ENCODE results near the gene ZNF609.
"Not testable (repeated sequence)": the region's sequence is repeated elsewhere in the genome, so short reads cannot be mapped to it uniquely, and the experiment has no call there.

ZNF609 gene

DNA sequence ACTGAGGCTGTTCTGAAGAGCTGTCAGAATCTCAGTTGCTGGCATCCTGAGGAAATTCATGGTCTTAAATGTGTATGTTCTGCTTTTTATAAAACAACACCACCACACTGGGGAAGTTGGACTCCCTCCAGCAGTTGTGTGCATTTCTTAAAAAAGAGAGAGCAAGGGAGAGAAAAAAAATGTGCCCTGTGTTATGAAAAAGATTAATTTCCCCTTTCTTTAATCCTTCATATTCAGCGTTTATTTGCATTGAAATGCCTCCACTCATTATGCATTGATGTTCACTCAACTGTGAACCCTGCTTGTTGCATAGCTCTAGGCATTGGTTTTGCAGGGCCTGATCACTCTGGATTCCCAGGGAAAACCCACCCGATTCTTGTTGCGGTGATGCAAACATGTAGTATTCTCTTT, 4.4 kb upstream of the ZNF609 start:
- no peak for DNase-seq (ENCODE audit: low read depth)

DNA sequence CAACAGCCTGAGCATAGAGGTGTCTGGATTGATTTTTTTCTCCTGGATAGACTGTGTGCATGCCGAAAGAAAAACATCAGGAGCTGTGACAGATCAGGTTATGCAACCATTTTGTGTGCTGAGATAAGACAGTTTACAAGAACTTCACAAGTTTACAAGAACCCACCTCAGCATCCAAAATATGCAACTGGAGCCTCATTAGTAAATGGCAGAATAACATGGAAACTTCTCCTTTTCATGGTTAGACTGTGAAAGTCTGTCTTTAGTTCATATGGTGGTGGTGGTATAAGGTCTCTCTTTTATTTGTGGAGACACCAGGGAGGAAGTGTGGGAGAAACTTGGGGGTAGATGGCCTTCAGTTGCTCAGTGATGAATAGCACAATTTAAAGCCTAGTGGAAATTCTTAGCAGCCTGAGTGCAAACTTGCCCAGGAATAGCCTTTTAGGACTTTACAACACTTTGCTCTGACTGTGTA, 3.7 kb upstream of the ZNF609 start:
- DNase-seq (ENCODE audit: low read depth): no peak

DNA sequence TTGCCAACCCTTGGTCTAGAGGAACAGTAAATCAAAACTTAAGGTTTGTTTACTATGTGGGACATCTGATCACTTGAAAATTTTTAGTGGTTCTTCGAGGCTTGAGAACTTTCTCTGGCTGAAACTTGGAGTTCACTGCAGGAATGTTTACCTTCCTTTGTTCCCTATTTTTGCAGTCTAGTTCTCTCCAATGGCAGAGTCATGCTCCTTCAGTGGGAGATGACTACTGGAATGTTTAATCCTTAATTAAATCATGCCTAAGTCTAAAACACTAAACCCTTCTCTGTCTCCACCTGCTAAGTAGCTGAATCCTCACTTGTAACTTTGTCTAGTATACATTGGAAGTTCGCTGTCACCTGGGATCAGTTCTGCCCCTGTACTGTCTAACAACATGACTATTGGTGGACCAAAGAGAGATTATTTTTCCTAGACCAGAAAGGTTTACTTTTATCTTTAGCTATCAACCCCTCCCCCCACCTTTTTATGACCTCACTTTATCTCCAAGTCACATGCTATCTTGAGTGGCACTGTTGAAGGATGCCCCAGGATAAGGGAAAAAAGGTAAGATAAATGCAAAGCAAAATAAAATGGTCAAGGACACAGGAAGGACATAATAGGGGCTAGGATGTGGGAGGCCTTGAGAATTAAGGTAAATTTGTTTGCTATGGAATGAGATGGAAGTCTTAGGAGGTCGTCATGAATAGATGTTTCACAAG, 1.2 kb upstream of the ZNF609 start:
- no peak for DNase-seq (ENCODE audit: low read depth)

DNA sequence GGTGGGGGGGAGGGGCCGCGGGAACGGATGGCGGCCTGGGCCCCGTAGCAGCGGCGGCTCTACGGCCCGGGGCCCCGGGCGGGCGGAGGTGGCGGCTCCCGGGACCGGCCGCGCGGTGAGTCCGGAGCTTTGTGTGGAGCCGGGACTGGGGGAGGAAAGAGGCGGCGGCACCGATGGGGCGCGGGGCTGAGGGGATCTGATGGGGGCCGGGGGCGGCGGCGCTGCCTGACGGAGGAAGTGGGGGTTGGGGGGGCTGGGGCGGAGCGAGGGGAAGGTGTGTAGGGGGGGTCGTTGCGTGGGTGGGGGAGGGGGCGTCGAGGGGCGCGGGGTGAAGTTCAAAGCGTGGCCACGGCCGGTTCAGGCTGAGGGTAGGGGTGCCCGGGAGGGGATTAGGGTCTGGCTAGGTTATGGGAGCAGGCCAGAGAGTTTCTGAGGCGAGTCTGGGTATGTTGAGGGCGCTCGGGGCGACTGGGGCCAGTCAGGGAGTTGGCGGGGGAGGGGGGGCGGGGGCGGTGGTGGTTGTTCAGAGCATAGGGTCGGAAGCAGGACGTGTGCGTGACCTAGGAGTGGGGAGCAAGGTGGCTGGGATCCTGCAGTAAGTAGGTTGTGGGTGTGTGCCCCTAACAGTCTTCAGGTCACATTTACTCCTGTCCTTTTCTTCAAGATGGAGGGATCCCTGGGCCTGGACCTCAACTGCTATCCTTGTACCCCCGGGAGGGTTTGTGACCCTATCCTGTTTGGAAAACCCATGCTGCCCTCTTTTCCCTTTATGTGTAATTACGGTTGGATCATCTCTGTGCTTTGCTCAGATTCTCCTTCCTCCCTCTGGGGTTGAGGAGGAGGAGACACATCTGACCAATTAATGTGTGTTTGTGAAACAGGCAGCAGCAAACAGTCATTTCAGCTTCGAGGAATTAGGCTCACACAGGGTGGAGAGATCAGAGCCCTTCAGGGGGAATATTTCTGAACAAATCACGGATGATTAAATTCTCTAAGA, 644 bp downstream of the ZNF609 start:
- peak; percentile 28 for DNase-seq (ENCODE audit: low read depth)

DNA sequence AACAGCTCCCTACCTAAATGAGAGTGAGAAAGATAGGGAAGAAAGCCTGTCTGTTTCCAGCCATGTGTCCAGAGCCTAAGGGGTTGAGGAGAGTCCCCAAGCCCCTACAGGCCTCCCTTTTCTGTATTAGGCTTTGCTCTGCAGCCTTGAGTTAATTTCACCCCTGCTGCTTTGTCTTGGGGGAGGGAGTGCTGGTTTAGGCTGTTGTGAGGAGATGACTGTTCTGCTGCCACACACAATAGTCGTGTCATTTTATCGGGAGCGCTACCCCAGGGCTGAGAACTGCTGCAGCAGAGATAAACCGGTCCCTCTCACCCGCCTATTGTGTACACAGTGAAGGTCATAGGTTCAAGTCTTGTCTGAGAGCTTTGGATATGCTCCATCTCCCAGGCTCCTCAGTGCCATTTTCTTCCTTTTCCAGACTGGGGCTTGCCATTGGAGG, 1.4 kb downstream of the ZNF609 start:
- DNase-seq (ENCODE audit: low read depth): peak; percentile 16

DNA sequence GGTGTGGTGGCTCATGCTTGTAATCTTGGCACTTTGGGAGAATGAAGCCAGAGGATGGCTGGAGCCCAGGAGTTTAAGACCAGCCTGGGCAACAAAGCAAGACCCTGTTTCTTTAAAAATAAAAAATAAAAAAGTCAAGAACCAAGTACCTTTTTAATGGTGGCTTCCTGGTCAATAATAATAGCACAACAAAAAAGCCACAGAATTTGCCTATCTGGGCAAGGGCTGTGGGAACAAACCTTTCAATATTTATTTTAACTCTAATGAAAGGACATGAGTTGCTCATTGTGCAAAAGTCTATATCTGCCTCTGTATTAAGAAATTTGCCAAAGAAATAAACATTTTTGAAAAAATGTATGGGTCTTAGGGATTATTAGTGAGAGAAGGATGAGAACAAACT, 2.1 kb downstream of the ZNF609 start:
- DNase-seq (ENCODE audit: low read depth): no peak

DNA sequence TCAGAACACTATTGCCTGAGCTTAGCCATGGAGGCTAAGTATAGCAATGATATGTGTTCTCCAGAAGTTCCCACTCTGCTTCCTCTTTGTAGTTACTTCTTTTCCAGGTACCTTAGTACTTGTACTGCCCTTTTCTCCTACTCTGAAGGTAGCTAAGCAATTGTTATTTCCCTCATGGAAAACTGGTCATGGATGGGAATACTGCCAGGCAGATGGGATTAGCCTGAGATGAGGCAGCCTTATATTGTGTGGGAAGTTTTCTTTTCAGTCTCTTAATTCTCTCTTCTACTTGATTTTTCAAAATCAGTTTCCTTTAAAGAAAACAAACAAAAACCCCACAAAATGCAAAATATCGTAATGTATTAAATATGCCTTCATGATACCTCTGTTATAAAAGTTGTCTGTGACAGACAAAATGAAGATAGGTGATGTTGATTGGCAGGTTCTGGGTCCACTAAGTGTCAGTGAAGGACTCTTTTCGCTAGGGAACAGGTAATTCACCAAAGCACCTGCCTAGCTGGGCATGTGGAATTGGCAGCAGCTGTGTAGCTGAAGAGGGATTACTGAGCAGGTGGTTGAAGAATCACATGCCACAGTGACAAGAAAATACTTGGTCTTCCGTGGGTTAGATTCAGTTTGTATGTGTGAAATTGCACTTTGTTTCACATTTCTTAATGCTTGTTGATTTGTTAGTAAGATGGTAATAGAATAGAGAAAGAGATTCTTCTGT, 4.1 kb downstream of the ZNF609 start:
- DNase-seq (ENCODE audit: low read depth): no peak

DNA sequence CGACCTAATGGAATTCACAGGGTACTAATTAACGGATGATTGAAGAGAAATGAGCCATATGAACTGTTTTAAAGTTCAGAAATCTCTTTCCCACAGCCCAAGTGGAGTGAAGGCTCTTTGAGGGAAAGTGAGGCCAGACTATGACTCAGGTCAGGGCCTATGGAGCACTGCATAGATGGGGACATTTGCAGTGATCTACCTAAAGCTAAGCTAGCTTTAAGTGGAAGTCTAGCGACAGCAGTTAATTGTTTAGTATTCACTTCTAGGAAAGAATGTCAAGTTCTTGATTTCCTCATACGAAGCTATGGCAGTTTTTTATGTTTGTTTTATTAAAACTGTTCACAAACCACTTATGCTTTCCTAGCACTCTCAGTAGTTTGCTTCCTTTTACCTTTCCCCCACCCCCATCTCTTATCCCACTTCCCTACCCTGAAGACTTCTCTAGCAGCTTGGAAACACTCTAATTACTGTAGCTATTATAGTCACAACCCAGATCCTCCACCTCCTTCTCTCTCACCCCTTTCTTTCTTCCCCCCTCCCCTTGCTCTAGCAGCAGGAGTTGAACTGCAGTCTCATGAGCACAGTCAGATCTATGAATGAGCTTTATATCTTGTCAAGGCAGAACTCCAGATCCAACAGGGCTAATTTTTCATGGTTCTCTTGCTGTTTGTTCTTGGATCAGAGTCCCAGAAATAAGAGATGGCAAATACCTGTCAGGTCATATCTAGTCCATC, 6.2 kb downstream of the ZNF609 start:
- DNase-seq (ENCODE audit: low read depth): no peak

DNA sequence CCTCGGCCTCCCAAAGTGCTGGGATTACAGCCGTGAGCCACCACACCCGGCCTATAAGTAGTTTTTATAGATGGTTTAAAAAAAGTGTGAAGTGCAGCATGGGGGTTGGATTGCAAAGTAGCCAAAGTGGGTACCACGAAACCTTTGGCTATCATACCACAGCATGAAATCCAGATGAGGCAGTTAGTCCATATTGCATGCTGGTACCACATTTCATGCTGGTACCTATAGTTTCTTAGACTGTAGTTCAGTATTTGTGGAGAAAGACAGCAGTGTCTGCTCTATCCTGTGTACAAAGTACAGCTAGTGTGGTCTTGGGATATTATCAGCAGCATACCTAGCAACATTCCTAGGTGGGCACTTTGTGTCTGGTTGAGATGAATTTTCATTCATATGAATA, 11.8 kb downstream of the ZNF609 start:
- DNase-seq (ENCODE audit: low read depth): no peak

DNA sequence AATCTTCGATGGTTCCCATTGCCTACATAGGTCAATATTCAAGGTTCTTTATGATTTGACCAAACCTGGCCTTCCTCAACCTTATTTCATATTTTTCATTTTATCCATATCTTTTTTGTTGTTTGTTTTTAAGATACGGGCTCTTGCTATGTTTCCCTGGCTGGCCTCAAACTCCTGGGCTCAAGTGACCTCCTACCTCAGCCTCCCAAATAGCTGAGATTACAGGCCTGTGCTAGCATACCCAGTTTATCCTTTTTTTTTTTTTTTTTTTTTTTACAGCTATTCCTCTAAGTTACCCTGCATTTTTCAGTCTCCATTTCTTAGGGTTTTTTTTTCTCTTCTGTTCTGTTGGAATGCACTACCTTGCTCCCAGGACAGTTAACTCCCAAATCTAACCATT, 14.5 kb downstream of the ZNF609 start:
- no peak for DNase-seq (ENCODE audit: low read depth)

DNA sequence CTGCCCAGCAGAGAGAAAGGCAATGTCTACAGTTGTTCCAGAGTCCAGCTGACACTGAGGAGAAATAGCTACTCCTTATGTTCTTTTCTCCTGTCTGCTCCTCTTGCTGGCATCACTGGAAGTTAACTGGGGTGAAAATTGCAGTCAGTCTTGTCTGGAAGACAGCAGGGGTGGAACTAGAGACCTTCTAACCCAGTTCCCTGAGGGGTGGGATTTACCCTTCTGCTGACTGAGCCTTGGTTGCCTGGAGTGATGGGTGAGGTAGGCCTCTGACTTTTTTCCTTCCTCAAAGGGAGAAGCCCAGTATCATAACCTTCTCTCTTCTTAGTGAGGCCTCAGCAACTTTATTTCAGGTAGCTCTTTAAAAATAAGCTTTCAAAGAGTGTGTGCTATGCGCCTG, 16.2 kb downstream of the ZNF609 start:
- no peak for DNase-seq (ENCODE audit: low read depth)

DNA sequence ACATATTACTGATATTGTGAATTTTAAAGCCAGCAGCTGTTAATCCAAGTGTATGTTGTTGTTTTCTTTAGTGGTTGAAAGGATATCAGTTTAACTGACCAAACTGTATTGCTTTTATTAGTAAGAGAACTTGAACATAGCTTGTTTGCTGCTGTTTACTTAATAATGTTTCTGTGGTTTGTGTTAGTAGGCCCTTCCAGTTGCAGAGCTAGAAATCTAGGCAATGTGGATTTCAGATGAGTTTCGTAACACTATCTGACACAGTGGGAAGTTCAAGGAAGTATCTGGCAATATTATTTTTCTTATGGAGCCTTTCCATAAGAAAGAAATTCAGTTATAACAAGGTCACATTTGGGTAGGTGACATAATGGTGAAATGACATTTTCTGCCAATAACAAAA, 18.5 kb downstream of the ZNF609 start:
- DNase-seq (ENCODE audit: low read depth): no peak

DNA sequence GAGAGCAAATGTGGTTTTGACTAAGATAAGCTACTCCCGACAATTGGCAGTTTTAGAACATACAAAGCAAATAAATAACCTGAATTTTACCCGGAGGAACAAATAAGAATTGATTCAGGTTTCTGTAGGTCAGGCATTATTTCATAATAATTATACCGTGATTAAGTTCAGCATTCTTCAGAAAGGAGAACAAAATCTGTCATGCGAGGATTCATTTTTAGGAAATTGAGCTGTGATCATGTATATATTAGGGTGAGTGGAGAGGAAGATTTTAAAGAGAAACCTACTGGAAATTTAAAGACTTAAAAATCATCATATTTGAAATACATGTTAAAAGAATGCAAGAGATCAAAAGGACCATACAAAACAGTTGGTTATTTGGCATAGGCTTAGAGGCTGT, 20.5 kb downstream of the ZNF609 start:
- no peak for DNase-seq (ENCODE audit: low read depth)

DNA sequence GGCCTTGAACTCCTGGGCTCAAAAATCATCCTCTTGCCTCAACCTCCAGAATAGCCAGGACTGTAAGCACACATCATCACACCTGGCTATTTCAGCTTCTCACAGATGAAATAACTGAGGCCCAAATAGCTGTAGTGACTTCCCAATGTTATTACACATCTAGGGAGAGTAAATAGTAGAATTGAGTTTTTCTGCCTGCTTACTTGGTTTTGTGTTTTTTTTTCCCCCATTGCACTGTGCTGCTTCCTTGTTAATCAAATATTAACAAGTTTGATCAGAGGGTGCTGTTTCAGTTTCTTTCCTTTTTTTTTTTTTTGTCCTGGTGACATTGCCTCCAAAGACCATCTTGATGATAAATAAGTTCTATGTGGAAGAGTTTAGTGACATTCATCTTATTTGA, 23.4 kb downstream of the ZNF609 start:
- no peak for DNase-seq (ENCODE audit: low read depth)

DNA sequence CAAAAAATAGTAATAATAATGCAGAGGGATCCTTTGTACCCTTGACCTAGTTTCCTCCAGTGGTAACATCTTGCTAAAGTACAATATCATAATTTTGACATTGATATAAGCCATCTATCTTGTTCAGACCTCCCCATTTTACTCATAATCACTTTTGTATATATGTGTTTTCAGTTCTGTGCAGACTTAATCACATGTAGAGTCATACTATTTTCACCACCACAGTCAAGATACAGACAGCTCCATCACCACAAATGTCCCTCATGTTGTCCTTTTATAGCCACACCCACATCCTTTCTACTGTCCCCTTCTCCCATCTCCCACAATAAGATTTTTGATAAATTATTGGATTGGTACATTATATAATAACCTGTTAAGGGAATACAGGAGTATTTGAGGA, 25.4 kb downstream of the ZNF609 start:
- DNase-seq (ENCODE audit: low read depth): no peak

DNA sequence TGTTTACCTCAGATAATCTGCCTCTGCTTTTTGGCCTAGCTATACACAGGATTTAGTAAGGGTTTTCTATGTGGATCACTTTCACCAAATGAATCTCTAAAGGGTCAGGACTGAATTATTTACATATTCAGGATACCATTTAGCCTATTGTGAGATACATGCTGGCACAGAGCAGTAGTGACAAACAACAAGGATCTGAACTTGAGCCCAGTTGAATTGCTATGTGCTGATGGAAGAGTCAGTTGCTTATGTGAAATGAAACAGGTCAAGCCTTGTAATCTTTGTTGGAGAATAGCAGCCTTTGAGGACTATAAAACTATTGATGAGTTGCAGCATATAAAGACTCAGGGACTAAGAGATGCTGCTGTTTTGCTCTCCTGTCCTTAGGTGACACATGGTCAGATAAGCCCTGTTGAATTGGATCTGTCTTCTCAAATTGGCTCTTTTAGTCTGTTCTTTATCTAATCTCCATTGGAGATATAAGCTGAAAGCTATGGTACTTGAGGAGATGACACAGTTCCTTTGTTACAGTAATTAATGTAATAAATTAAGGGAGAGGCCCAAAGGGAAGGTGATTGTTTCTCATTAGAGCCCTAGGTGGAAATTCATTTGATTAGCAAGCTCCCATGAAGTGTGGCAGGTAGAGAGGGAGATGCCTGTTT, 30.4 kb downstream of the ZNF609 start:
- no peak for DNase-seq (ENCODE audit: low read depth)

DNA sequence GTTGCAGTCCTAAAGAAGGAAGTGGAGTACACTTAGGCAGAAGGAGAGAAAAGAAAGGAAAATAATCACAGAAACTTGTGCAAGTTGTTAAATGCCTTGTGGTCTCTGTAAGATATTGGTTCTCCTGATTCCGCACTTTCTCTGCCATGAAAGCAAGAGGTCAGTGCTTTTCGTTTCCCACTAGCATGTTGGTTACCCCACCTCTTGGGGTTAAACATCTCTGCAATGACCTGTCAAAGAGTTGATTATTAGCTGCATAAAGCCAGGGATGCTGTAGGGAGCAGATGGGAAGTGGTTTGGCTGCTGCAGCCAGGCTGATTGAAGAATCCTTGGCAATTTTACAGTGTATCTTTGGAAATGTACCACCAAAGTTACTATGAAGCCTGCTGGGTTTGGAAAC, 33.3 kb downstream of the ZNF609 start:
- DNase-seq (ENCODE audit: low read depth): no peak

DNA sequence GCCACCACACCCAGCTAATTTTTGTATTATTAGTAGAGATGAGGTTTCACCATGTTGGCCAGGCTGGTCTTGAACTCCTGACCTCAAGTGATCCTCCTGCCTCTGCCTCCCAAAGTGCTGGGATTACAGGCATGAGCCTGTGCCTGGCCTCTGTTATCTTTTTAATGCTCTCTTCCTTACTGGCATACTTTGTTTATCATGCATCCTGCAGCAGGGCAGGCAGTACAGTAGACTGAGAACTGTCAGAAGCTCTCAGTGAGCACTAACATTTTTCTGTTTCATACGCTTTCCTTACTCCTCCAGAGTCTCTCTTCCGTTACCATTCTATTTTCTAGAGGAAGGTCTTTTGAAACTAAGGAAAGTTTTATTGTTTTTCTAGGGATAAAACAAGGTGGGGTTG, 35.6 kb downstream of the ZNF609 start:
- DNase-seq (ENCODE audit: low read depth): not testable (repeated sequence)

DNA sequence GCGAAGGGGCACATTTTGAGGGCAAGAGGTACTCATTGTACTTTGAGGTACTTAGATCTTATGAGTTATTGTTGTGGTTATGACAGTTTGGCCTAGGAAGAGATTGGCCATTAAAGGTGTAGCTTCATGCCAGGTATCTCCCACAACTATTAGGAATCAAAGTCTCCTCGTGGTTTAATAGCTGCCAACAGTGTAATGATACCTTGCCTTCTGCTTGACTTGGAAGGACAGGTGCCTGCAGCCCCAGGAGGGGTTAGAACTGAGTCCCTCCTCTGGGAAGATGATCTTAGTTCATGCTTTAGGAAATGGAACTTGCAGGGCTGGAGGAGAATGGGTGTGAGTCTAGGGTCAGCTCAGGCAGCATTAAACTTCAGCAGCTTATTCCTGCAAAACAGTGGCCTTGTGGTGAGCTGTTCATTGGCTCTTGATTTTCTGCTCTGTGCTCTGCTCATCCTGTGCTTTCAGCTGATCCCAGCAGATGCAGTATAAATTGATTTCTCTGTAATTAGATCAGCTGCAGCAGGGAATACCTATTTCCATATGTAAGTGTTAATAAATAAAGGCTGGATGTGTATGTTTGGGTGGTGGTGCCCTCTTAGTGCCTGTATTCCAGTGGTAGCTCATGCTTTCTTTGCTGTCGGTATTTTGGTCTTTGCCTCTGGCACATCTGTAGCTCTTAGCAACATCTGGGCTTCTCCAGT, 40.5 kb downstream of the ZNF609 start:
- DNase-seq (ENCODE audit: low read depth): no peak

DNA sequence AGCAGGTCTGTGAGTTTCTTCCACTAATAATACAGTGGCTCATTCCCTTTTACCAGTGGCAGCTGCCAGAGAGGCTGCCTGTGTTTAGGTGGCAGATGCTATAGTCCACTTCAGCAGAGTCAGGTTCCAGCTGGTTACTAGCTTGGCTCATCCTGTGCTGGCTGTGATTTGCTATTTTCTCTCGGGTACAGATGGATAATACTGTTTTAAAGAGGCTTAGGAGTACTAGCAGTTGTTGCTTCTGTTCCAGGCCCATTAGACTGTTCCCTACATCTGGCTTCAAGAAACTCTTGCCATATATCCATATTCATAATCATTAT, 41.0 kb downstream of the ZNF609 start:
- DNase-seq (ENCODE audit: low read depth): no peak

DNA sequence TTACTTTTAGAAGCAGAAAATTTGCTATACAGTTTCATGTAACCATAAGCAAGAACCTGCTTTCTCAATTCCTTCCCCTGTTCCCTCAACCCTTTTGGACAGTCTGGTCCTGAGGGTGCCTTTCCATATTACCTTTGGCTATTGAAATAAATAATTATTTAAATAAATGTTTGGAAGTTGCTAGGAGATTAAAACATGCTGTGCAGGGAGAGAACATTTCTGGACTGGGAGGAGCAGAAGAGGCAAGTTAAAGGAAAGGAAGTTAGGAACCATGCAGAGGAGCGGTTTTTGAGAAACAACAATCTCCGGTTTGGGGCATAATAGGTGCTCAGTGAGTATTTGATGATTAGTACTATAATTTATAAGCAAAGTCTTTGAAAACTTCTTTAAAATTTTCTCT, 41.8 kb downstream of the ZNF609 start:
- DNase-seq (ENCODE audit: low read depth): no peak

Data from activated T-cell treated with anti-CD3 and anti-CD28 coated beads for 48 hours (primary cell).